GM21528 (cell line): ENCODE data around the gene SVIP.

Experiments
- ATAC-seq: cut with Tn5 transposase; IDR thresholded peaks from one replicate; pipeline ENCODE4 v1.9.1; 2021; ENCODE audit warnings: mild to moderate bottlenecking, moderate library complexity; ENCODE audit not compliant: unreplicated experiment, low FRiP score

The SVIP gene

GRCh38 chr11:22829231-22830081 is at the start of gene SVIP:
SVIP (minus strand) TSS chr11:22829801; CDS start chr11:22829748, 53 bp downstream.
- peak; percentile 97 for ATAC-seq

DNA sequence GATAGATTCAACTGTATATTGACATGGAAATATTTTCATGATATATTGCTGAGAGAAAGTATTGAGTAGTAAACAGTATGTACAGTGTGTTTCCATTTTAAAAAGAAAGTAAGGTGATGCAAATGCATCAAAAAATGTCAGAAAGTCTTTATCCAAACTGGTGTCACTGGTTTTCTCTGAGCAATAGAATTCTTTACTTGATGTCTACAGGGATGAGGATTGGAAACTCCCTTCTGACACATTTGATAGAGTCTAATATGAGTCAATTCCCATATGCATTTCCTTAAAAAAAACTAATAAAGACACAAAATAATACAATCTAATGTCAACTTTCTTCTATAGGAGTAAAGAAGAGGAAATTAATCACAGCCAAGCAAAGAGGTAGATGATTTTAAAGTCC is 49.0 kb upstream of the SVIP start:
- ATAC-seq, result no peak

DNA sequence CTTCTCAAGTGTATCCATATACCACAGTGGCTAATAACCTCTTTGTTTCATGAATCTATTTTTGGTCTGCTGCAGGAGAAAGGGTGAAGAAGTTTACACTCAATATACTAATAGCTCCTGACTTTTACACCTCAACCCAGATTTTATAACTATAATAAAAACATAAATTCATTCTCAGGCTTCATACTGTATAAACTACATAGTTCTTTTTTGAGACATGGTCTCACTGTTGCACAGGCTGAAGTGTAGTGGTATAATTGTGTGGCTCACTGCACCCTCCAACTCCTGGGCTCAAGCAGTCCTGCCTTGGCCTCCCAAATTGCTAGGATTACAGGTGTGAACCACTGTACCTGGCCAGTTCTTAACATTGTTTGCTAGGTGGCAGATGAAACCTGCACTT is 48.4 kb upstream of the SVIP start:
- ATAC-seq, result no peak

DNA sequence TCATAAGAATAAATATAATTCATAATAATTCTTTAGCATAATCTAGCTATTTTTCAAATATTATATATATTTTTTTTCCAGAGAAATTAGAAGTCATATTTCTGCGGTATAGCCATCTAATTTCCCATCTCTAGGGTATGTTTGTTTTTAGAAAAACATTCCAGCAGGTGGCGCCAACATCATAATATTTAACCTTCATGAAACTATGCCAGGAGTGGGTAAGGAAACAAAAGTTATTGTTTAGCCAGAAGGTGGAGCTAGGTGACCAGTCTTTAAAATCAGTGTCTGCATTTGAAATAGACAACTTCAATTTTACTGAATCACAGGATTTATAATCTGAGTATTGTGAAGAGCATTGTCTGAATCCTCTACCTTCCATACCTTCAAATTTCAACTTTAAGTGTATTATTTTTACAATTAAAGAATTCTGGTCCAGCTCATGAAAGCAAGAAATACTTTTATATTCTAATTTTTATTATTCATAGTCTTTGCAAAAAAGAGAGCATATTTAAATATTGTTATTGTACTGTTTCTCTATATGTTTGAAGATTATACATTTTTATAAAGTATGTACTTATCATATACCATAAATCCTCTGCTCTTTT is 46.4 kb upstream of the SVIP start:
- ATAC-seq, result peak; percentile 100

GRCh38 chr11:22869325-22869724 is 39.7 kb upstream of the SVIP start:
- no peak for ATAC-seq

GRCh38 chr11:22860241-22860640 is 30.6 kb upstream of the SVIP start, which contains the start of gene CCDC179:
CCDC179 (minus strand) TSS chr11:22860474; CDS start chr11:22860421, 53 bp downstream.
- ATAC-seq, result no peak

- ATAC-seq, result no peak
These were observed 30.2 kb upstream of the SVIP start for GRCh38 chr11:22859756-22860155.

DNA sequence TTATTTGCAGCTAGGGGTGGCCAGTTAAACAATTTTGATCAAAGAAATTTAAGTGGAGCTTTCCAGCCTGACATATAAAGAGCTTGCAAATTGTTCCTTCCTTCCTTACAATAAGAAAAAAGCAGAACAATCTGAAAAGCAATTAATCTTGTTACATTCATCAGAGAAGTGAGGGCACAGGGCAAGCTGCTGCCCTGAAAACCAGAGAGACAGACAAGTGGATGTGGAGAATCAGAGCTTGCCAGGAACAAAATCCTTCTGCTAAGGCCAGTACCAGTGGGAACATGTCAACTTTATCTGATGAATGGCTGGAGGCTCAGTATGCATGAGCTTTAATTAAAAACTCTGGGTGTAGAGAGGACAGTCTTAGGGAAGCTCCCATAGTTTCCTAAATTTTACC is 21.9 kb upstream of the SVIP start:
- no peak for ATAC-seq

DNA sequence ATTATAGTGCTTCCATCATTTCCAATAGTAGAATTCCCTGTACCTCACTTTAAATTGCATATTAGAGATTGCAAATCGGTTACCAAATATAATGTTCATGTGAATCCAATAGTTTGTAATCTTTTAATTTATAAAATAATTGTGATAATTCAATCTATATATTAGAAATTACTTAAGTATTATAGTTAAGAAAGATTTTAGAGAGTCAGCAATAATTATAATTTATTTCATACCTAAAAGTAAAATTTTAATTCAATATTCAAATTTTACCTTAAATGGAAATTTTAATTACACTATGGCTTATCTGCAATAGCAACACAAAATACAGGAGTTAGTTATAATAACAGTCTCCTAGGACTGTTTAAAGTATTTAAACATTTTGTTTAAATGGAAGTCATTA is 17.1 kb upstream of the SVIP start:
- no peak for ATAC-seq

- ATAC-seq, result no peak
These were observed 2.9 kb upstream of the SVIP start for GRCh38 chr11:22832315-22833015.

GRCh38 chr11:22830082-22830414 is 447 bp upstream of the SVIP start:
- ATAC-seq, result no peak

- ATAC-seq, result no peak
These were observed 1.2 kb downstream of the SVIP start for GRCh38 chr11:22828373-22828772.

- no peak for ATAC-seq
These were observed 7.4 kb downstream of the SVIP start for GRCh38 chr11:22822203-22822602.

- no peak for ATAC-seq
These were observed 19.7 kb downstream of the SVIP start for GRCh38 chr11:22809893-22810292.

GRCh38 chr11:22808571-22809197 is 20.9 kb downstream of the SVIP start:
- ATAC-seq, result peak; percentile 40

GRCh38 chr11:22807855-22808570 is 21.6 kb downstream of the SVIP start:
- peak; percentile 99 for ATAC-seq

DNA sequence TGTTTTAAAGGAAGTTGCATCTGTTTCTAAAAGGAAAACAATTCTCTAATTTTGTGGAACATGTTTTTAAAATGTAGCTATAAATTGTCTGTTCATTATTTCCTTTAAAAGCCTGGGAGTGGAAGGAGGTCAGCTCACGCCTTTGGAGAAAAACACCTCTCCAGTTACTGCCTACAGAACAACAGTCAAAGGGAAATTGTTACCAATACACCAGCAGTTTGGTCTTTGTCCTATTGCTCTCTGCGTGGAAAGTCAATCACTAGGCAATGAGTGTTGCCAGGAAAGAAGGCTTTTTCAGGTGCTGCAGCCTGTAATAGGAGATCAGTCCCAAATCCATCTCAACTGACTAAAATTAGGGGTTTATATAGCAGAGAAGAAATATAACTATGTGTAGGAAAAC is 22.2 kb downstream of the SVIP start:
- no peak for ATAC-seq

- ATAC-seq, result no peak
These were observed 26.7 kb downstream of the SVIP start for GRCh38 chr11:22802861-22803260.

- no peak for ATAC-seq
These were observed 29.1 kb downstream of the SVIP start for GRCh38 chr11:22800482-22800881.

GRCh38 chr11:22798901-22799300 is 30.7 kb downstream of the SVIP start:
- ATAC-seq, result no peak
